PFSK-1 (cell line): ENCODE results near the gene ARHGEF33.

Experiments used
- POLR2AphosphoS5 ChIP-seq: IDR thresholded peaks from 2 replicates; pipeline ENCODE4 v1.6.1; 2012; ENCODE audit warnings: low read depth, mild to moderate bottlenecking, control low read depth, low read length, moderate library complexity
- REST ChIP-seq, 2 experiments: IDR thresholded peaks; 2 replicates each; pipeline versions ENCODE4 v1.6.1 to v1.8.0; 2011 to 2012; ENCODE audit warnings: low read depth in 2 of 2, low read length in 2 of 2, control low read depth in 1 of 2, inconsistent platforms in 1 of 2, mild to moderate bottlenecking in 1 of 2, moderate library complexity in 1 of 2; ENCODE audit not compliant: insufficient read depth in 1 of 2

DNA sequence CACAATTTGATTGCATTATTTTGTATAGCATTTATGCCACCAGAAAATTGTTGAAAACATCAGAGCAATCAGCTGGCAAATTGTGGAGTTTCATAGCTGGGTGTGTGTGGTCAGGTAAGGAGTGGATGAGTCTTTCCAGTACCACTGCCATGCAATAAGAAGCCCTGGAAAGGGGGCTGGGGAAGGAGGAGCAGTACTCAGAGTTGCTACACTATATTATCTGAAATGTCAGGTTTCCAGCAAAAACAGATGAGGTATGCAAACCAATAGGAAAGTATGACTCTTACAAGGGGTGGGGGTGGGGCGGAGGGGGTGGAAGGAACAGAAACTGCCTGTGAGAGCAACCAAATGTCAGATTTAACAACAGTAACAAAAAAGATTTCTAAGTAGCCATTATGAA, 119.0 kb downstream of the ARHGEF33 start:
- TF ChIP-seq REST (IDR thresholded peaks at IDR 0.05; ENCODE audit: insufficient read depth in 1 of 2, low read depth in 2 of 2, low read length in 2 of 2), result no peak
- no peak for TF ChIP-seq POLR2AphosphoS5
